OCI-LY1 (cell line): Measurements from ENCODE around the gene COL1A2.

ENCODE experiments used
- CTCF ChIP-seq: fragments of 200-600 bp; sonication (generic), shearing (Covaris generic); IDR thresholded peaks from 2 replicates; pipeline ENCODE4 v1.5.1; 2017; ENCODE audit warnings: mild to moderate bottlenecking, antibody characterized with exemption, low read length, moderate library complexity, mixed read lengths
- EZH2 ChIP-seq: fragments of 200-600 bp; sonication (generic), shearing (Covaris generic); IDR thresholded peaks from 2 replicates; pipeline ENCODE4 v1.8.0; 2017; ENCODE audit warnings: borderline replicate concordance, mixed run types, mild to moderate bottlenecking, antibody characterized with exemption, low read length, moderate library complexity, mixed read lengths

GRCh38 chr7:94388540-94388939 lies 6.2 kb upstream of the COL1A2 start:
- TF ChIP-seq CTCF: no peak
- TF ChIP-seq EZH2: no peak
